ENCODE results near the gene LIPM.

- TF ChIP-seq CTCF (conservative IDR thresholded peaks at IDR 0.05; ENCODE audit: low read length) (no peak), EZH2phosphoT487 (IDR thresholded peaks at IDR 0.05; ENCODE audit: borderline replicate concordance, low read depth, low read length) (no peak)
Observed at GRCh38 chr10:88792661-88793060, 9.9 kb upstream of the LIPM start.
